GM21515 (cell line): ENCODE data around the gene FDX1.

Source experiments
- ATAC-seq: cut with Tn5 transposase; IDR thresholded peaks from one replicate; pipeline ENCODE4 v1.9.1; 2021; ENCODE audit not compliant: unreplicated experiment

The FDX1 gene

DNA sequence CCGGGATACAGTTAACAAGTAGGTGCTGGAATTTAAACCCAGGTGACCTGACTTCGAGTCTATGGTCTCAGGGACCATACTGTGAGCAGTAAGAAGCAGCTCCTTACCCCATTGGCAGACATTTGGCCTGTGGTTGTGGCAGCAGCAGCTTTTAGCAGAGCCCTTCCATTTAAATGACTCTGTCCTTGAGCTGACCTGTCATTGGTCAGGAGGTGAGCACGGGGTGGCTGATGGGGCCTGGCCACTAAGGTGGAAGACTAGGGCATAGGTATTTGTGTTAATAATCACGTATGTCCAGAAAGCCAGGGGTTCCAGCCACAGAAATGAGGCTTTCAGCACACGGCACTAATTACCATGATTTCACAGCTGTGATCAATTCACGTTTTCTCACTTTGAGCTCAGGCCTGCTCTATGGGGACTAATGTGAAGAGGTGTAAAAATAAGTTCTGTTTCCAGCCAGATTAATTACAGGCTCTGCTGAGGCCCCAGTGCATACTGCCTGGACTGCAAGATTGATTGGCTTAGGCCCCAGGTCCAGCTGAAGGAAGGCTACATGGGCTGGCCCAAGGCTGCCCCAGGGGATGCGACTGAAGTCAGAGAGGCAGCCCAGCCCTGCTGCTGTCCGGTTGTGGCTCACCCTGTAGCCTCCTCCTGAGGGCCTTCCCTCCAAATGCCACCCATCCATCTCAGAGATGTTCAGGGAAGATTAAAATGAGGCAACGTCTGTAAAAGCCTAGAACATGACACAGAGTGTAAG lies 76.0 kb downstream of the FDX1 start:
- ATAC-seq, result no peak

DNA sequence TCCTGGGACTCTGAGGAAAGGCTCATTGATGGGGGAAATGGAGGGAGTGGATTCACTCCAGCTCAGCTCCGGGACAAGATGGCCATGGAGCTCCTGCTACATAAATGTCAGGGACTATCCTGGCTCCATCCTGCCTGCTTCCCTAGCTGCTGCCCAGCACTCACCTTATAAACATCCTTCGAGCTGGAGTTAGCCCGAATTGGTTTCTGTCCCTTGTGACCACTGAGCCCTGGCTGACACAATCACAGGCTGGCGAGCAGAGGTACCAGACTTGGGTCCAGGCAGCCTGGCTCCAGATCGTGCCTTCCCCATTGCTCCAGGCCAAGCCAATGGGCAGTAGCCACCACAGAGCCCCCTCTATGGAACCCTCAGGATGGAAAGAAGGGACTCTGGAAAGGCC lies 77.6 kb downstream of the FDX1 start:
- ATAC-seq, result no peak

DNA sequence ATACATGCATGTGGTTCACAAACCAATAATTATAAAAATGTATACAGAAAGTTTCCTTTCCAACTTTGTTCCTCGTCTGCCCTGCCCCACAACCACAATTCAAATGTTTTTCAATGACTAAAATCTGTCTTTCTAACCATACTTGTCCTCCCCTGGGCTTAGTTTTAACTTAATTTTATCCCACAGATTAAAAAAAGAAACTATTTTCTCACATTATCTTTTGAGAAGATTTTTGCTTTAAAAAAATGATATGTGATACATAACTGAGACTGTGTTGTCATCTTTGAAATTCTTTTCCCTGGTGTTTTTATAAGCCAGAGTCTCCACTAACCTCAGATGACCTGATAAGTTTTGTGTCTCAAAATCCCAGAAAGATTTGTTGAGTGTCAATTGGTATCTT lies 79.0 kb downstream of the FDX1 start:
- no peak for ATAC-seq

DNA sequence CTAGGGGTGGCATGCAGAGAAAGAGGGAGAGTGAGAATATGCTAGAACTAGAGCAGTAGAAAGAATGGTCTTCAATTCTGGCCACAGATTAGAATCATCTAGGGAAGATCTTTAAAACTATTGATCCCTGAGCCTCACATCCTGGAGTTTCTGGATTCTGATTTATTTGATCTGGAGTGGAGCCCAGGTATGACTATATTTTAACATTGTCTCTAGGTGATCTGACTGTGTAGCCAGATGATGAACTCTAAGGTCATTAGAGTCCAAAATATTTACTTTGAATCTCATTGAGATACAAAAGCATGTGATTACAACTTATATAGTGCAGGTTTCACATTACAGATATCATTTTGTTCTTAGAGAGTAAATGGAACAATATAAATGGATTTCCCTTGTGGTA lies 79.7 kb downstream of the FDX1 start:
- ATAC-seq, result no peak

DNA sequence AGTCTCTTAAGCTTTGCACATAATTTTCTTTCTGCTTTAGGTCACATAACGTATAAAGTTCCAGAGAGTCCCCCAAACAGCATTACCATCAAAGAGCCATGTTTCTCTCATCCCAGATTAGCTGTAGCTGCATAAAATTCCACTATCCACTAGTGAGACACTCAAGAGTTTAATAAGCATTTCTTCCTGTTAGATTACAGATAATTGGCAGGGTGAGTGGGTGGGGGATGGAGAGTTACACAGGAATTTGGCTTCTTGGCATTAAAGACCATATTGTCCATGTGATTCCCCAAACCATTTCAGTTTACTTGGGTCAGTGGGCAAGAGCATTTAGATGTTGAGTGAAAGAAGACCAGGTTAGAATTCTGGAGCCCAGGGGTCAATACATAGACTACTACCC lies 82.3 kb downstream of the FDX1 start:
- ATAC-seq, result no peak

DNA sequence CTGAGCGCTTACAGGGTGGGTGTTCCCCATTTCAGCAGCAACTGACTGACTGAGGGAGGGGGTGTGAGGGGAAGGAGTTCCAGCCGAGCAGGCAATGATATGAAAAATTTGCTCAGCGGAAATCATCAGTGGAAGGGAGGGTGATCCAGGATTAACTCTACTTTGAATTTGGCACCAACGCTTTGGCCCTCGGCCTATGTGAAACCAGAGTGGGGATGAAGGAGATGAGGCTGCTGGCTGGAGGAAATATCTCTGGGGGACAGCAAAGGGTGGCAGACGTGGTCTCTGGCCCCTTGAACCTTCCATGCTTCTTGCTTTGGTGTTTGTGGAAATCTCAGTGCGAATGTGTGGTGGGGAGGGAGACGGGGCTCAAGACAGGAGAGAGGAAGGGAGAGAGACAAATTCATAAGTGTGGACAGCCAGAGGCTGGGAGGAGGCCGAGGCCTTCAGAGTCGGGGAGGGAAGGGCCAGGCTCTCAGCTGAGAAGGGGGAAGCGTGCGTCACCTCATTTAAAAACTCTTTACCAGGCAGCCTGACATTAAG lies 83.6 kb downstream of the FDX1 start:
- no peak for ATAC-seq

DNA sequence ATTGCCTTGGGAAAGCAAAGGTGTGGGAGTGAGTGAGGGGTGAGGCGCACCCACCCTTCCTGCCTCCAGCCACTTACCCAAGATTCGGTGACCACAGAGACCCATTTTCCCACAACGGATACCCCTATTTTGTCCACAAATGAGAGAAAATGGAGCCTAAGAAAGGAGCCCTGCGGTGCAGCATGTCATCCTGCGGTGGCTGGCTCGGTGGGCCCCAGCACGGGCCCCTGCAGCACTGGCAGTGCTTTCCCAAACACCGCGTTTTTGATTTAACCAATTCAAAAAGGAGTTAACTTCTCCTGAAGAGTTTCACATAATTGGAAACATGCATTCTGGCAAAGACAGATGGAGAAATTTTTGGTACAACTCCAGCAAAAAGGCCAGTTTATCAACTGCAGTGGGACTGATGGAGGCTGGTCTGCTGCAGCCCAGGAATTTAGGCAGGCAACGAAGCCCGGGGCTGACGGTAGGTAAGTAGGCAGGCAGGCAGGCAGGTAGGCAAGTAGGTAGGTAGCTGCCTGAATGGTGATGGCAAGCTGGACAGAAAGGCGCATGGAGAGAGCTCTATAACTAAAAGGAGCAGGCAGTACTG lies 84.2 kb downstream of the FDX1 start:
- no peak for ATAC-seq
